ENCODE measurements around the gene TMEM145.
"Not testable (repeated sequence)": the region's sequence is repeated elsewhere in the genome, so short reads cannot be mapped to it uniquely, and the experiment has no call there.

TMEM145 gene

GRCh38 chr19:42333975-42334696 is 21.0 kb downstream of the TMEM145 start:
- DNase-seq = no peak

- DNase-seq = no peak
These were observed 21.7 kb downstream of the TMEM145 start for GRCh38 chr19:42334697-42335373.

- no peak for DNase-seq
These were observed 22.3 kb downstream of the TMEM145 start for GRCh38 chr19:42335374-42335936.

GRCh38 chr19:42335971-42336370 is 22.9 kb downstream of the TMEM145 start:
- DNase-seq = no peak

- not testable (repeated sequence) for DNase-seq
These were observed 26.2 kb downstream of the TMEM145 start for GRCh38 chr19:42339126-42339860.

- DNase-seq = not testable (repeated sequence)
These were observed 26.8 kb downstream of the TMEM145 start for GRCh38 chr19:42339922-42340321.

GRCh38 chr19:42343344-42344110 is 30.4 kb downstream of the TMEM145 start:
- DNase-seq = no peak

- DNase-seq = no peak
These were observed 31.3 kb downstream of the TMEM145 start for GRCh38 chr19:42344336-42344893.

- no peak for DNase-seq
These were observed 32.2 kb downstream of the TMEM145 start for GRCh38 chr19:42345191-42345812.

GRCh38 chr19:42348211-42348610 is 35.1 kb downstream of the TMEM145 start:
- DNase-seq = no peak

GRCh38 chr19:42349378-42350107 is 36.4 kb downstream of the TMEM145 start:
- DNase-seq = no peak

- DNase-seq = no peak
These were observed 37.3 kb downstream of the TMEM145 start for GRCh38 chr19:42350417-42350816.

GRCh38 chr19:42351079-42351735 is 38.1 kb downstream of the TMEM145 start:
- no peak for DNase-seq

- DNase-seq = peak in 47 of 56 donors; percentile 10 to 88 (median 67)
These were observed 39.5 kb downstream of the TMEM145 start for GRCh38 chr19:42352301-42353259.

GRCh38 chr19:42353341-42354015 is 40.4 kb downstream of the TMEM145 start:
- no peak for DNase-seq

GRCh38 chr19:42355896-42356295 is 42.8 kb downstream of the TMEM145 start:
- no peak for DNase-seq

- no peak for DNase-seq
These were observed 43.6 kb downstream of the TMEM145 start for GRCh38 chr19:42356686-42357085.

Data from amygdala (tissue), 56 donors.